Mucosa of gallbladder (tissue), 1 donor: ENCODE results near the gene ATXN1. TPM values are rescaled to one million over a fixed set of nuclear protein-coding genes. Genes with fewer than 3 reads are reported as not detected.

Experiments
- DNase-seq: peaks from one replicate; pipeline ENCODE4 v3.0.0-alpha.2; 2020; ENCODE audit warnings: low spot score
- total RNA-seq: library from RNA; stranded (reverse); gene quantifications from one replicate; pipeline ENCODE4 v1.2.1, GENCODE V29; 2021
- donor health status: DM: no; HTN: no; CAD: no.

The ATXN1 gene
- total RNA-seq, 1 donor from 2014 or later: 71.0 TPM

DNA sequence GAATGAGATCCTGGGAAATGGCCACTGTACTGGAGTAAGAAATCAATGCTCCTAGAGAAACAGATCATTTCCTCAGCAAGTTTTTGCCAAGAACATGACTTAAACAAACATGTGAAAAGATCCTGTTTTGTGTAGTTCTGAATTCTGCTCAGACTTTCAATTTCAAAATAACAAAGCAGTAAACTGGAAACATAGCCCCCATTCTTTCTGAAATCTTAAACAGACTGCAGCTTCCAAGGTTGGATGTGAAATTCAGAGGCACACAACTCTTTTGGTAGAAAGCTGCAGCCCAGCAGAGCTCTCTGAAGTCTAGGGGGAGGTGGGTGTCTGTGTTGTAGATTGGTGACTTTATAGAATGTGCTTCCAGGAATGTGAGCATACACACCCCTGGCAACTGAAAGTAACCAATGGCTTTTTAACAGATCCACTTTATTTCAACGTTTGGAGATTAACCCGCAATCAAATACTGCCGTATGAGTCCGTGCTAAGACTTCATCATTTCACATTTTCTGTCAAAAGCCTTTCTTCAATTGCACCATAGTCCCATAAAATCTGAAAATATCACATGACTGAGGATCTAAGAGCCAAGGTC, 86.4 kb downstream of the ATXN1 start:
- no peak for DNase-seq

DNA sequence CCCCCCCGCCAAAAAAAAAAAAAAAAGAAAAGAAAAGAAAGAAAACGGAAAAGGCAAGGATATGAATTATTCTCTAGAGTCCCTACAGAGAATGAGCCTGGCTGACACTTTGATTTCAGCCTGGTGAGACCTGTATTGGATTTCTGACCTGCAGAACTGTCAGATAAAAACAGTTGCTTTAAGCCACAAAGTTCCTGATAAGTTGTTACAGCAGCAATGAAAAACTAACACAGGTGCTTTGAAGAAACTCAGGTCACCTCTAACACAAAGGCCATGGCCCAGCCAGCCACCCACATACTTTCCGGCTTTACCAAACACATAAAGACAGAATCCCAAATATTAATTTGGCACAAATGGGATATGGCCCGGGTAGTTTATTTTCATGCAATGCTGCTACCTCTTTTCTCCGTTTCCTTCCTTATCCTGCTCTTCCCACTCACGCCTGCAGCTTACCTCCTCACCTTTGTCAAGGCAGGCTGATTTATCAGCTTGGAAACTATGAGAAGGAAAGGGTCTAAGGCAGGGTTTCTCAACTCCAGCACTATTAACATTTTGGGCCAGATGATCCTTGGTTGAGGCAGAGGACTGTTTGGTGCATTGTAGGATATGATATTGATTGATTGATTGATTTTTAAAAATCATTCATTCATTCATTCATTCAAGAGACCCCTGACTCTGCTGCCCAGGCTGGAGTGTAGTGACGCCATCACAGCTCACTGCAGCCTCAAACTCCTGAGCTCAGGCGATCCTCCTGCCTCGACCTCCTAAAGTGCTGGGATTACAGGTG, 88.1 kb downstream of the ATXN1 start:
- DNase-seq: no peak

DNA sequence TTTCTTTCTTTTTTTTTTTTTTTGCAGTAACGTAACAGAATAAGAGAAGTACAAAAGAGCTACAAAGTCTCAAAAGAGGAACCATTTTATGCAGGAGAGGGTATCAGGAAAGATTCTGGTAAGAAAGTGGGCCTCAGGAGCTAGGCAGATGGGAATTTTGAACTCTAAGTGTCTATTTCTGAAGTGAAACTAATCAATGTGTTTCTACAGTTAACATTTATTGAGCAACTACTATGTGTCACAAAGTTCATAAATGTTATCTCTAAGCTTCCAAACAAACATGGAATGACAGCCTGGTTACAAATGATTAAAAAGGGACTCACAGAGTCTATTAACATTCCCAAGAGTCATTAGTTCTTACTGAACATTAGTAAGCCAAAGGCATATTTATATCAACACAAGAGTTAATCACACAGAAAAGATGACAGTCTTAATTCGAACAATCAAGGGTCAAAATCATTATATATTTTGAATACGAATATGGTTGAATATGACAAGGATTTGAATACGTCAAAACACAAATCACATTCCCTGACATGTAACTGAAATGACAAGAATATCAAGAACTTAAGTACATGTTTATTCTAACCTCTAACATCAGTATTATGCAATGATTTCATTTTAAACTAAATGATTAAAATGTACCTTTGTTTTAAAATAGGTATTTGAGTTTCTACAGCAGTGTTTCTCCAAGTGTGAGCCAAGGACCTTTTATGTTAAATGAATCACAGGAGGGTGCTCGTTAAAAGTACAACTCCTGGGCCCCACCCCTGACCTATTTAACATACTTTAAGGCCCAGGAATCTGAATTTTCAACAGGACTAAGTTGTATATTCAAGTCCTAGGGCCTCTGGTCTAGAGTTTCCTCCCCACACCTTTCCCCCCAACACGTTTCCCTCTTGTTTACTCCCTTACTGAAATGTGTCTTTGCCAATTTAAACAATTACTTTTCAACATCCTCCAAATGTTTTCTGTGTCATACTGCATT, 89.7 kb downstream of the ATXN1 start:
- no peak for DNase-seq

DNA sequence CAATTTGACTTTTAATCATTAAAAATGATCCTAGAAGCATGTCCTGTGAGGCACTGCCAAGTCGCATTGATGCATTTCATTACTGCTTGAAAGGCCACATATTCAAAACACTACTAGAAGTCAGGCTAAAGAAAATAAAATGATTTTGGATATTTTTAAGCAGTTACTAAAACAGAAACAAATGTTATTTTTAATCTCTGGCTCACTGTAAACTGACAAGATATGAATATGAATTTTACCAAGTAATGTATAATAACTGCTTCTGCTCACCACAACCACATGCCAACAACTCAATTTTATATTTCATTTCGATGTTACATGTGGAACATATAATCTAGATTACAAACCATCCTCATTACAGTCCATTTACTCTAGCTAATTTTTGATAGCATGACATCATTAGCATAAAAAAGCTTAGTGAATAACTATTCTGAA, 90.6 kb downstream of the ATXN1 start:
- no peak for DNase-seq

DNA sequence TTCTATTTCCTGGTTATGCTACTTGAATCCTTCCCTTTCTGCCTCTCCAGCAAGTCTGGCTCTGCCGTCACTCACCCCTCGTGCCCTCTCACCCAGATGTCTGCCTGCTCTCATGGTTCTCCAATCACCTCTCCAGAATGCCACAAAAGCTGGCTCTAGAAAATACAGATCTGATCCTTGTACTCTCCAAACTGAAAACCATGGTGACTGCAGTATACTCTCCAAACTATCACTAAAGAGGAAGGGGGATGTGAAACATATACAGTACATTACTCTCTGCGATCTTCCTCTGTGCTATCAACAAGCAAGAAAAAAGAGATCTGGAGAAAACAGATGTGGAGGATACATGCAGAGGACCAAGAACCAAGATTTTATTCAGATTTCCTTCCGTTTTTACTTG, 91.1 kb downstream of the ATXN1 start:
- DNase-seq: no peak

DNA sequence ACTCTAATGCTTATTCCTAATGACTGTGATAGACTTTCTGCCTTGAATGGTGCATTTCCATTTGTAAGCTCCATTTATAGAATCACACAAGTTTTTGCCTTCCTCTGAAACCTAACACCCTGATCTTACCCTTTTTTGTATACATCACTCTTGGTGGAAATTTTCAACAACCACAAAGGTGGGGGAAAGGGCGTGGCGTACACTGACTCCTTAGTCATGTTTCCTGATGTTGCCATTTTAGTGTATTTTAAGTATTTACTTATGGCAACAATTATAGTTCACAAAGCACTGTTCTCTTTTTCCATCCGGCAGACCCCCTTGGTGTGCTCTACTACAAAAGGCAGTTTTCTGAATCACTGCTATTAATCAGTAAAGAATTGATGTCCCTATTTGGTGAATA, 92.0 kb downstream of the ATXN1 start:
- DNase-seq: no peak

DNA sequence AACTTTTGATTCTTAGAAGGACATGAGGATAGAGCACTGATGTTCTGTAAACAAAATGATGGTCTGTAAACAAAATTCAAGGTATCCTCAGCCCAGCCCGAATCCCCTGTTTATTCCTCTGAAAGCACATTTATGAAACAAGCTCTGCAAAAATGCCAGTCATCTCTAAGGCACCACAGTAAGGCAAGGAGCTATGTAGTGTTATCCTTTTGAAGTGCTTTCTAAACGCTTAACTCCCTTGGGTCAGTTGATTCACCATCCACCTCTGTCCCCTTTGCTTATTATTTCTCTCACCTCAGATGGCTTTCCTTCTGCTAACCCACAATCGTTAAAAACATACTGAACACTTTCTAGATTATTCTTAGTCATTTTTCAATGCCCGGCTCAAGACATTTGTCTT, 93.8 kb downstream of the ATXN1 start:
- no peak for DNase-seq

DNA sequence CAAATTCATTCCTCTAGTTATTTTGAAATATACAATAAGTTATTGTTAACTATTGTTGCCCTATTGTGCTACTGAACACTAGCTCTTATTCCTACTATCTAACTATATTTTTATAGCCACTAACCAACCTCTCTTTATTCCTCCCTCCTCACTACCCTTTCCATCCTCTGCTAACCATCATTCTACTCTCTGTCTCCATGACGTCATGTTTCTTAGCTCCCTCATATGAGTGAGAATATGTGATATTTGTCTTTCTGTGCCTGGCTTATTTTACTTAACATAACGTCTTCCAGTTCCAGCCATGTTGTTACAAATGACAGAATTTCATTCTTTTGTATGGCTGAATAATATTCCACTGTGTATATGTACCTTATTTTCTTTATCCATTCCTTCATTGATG, 95.3 kb downstream of the ATXN1 start:
- DNase-seq: no peak

DNA sequence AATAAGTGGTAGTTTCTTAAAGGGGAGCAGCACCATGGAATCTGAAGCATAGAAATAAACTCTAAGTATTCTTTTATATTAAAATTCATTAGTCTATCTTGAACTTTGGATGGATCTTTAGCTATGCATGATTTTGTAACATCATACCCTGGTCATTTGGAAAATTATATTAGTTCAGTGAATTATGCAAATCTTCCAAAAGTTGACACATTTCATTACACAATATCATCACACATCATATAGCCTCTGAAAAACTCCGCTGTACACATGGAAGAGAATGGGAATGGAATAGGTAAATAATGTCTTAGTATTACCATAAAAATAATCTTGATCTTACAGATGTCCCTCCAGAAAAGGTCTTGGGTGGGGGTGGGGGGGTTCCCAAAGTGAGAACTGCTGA, 96.1 kb downstream of the ATXN1 start:
- DNase-seq: no peak

DNA sequence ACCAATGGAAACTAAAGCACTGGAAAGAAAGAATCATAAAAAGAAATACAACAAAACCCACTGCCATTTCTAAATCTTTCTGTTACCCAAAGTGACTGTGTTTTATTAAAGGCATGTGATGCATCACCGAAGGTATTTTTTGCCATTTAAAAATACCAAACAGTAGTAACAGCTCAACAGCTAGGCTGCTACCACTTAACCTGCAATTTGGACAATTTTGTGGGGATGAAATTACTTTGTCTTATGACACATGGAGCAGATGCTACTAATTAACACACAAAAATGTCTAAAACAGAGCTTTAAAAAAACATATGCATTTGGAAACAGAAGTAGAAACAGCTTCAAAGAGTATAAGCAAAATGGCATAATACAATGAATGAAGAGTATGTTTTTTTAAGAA, 97.4 kb downstream of the ATXN1 start:
- no peak for DNase-seq

DNA sequence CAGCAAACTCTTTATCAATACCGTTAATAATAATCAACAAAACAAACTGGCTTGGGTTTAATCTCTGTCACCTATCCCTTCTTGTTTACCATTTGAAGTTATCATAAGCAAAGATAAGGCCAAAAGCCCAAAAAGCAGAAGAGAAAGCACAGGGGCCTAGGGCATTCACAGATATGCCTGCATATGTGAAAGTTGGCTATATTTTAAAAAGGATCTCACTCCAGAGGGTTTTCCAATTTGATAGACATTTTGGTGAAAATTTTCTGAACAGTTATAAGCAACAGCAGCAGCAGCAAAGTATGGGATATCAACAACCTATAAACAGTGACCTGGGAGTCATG, 101.1 kb downstream of the ATXN1 start:
- no peak for DNase-seq

DNA sequence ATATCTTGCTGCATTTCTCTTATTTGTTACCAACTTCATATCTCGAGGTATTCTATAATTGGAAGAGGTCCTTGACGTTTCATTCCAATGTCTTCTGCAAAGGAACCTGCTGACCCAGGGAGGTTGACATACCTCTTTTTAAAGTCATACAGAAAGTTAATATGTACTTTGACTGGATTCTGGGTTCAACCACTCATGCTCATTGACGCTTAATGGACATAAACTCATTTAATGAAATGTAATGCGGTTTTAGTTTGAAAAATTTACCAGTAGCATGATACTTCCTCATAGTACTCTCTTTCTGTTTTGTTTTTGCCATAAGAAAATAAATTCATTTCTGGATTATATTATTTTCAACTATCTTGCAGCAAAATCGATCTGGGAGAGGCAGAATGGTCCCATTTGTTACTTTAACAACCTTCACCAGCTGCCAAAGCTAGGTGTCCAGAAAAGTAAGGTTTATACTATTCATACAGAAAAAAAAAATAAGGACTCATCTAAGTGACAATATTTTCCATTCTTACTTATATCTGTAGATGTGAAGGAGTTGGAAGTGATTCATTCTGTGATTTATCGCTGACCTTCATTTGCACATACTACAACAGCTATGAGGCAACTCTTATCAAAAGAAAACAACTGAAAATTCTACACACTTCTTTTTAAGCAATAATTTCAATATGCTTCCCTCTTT, 101.6 kb downstream of the ATXN1 start:
- no peak for DNase-seq

DNA sequence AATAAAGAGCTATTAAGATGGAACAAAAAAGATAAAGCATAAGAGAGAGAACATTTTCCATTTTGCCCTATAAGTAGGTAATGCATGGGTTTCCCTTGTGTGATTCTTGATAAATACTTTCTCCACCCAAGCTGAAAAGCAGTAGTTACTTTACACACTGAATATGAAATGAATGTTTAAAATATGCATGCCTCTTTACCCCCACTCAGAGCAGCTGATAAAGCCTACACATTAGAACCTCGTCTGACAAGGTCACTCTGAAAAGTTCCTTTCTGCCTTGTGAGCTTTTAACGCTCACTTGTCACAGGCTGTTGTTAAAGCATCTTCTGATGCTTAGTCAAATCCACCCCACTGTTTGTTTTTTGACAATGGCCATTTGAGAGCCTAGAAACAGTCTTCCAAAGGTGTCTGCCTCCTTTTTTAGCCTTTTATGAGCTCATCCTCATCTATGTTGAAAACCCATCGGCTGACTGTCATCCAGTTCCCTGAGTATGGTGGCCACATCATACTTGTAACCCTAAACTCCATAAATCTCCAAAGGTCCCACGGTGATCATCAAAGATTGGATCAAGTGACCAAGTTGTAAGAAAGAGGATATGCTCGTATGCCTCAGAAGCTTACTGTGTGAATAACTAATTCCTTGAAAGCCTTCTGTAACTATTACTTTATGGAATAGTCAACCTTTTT, 102.8 kb downstream of the ATXN1 start:
- DNase-seq: no peak

DNA sequence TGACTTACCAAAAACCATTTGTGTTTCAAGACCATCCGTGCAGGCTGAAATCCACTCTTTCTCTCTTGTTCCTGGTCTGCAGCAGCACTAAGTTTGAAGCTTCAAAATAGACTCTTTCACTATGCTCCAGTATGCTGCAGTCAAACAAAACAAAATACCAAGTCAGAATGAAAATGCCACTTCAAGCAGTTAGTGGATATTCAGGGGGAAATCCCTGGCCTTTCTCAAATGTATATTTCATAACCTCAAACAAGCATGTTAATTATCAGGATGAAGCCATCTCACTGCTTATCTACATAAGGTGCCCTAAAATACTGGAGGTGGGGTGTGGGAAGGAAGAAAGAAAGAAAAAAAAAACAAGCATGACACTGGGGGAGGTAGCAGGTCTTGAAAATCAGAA, 103.5 kb downstream of the ATXN1 start:
- no peak for DNase-seq

DNA sequence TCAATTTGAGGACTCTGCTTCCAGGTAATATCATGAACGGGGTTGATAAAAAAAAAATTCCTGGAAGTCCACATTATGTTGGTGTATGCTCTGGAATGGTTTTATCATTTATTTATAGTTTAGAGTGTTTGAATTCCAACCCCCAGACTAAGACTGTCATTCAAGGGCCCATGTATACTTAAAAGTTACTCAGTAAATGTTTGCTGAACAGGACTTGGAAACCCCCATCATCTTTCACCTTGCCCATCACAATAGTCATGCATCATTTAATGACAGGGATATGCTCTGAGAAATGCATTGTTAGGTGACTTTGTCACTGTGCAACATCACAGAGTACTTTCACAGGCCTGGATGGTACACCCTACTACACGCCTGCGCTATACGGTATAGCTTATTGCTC, 104.8 kb downstream of the ATXN1 start:
- no peak for DNase-seq

DNA sequence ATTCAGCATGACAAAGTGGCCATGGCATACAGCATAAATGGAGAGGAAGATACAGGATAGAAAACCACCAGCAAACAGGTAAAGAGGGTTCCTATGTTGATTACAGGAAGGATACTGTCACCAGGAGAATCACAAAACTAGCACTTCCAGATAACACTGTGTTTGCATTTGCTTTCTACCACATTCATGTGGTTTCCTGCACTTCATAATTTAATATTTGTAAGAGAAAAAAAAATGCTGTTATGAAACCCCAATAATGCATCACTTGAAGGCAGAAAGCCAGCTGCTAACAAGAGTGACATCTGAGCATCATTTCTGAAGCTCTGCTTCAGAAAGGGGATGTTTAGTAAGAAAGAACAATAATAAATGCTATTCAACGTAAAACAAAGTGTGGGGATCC, 106.6 kb downstream of the ATXN1 start:
- no peak for DNase-seq

DNA sequence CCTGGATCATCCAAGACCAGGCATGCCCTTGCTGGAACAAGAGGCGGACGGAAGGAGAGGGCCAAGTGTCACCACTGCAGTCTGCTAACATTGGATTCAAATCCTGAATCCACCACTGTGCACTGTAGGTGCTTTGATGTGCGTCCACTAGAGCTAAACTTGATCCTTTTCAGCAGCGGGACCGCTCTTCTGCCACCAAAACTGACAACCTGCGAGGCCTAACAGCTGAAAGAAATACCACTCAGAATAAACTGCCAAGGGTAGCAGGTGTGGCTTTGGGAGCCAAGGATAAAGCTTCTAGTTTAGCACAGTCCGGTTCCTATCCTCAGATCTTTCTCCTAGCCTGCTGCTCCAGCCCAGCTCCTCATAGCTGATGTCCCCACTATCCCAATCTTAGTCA, 108.0 kb downstream of the ATXN1 start:
- no peak for DNase-seq

DNA sequence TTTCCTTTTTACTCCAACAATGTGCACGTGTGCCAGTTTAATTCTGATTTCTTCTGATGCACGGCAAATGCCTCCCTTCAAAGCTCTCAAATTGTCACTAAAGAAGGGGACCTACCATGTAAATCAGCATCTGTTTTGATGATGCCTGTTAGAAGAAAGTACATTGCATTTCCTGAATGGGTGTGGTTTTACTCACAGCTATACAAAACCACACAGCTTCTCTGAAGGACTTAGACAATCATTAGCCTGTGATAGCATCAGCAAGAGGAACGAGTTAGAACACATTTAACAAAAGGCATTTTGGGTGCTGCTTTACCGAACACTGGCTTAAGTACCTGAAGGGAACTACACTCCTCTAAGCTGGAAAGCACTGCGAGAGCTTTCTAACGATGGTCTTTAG, 109.4 kb downstream of the ATXN1 start:
- no peak for DNase-seq

DNA sequence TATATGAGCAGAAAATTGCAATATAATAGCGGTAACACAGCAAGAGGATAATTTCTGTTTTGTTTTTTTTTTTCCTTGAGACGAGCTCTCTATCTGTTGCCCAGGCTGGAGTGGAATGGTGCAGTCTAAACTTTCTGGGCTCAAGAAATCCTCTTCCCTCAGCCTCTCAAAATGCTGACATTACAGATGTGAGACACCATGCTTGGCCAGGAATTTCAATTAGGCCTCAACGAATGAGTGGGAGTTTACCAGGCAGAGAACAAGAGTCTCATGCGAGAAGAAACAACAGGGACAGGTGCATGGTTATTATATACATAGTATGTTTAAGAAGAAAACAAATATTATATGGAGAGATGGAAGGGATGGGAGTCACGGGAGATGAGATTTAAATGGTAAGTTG, 111.4 kb downstream of the ATXN1 start:
- no peak for DNase-seq

DNA sequence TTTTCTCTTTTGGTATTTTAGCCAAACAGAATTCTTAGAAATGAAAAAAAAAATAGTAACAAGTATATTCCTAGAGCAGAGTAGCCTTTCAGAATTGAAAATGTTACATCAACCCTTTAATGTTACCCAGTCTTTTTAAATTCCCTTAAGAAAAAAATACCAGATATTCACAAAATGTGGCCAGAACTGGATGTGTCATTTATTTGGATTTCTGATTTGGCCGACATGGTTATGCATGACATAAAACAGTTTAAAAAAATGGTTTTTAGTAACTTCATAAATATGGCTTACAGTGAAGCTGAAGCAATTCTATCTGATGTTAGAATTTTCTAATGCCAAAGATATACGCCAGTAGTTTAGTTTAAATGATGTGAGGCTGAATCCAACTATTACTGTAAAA, 112.0 kb downstream of the ATXN1 start:
- DNase-seq: no peak

DNA sequence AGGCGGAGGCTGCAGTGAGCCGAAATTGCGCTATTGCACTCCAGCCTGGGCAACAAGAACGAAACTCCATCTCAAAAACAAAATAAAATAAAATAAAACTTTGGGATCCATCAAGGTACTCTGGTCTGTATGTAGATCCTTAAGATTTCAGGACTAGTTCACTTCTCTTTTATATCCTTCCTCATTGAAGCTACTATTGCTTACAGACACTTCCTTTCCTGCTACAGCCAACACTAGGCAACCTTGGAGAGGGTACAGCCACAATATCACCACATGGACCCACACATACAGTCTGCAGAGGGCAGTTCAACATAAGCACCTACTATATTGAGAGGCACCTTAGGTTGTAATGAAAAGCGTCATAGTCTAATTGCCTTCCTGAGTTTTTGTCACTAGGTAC, 113.3 kb downstream of the ATXN1 start:
- no peak for DNase-seq

DNA sequence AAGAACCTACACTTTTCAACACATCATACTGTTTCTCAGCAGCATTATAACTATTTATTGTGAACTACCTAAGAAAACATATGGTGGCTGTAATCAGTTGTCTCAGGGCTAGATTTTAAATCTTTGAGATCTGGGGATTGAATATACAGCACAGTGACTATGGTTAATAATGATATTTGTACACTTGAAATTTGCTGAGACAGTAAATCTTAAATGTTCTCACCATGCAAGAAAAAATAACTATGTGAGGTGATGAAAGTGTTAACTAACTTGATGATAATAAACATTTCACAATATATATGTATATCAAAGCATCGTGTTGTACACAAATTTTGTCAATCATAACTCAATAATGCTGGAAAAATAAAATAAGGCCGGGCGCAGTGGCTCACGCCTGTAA, 113.8 kb downstream of the ATXN1 start:
- no peak for DNase-seq
